CD4-positive, alpha-beta memory T cell (primary cell): ENCODE measurements around the gene ANO10. TPM values are rescaled to one million over a fixed set of nuclear protein-coding genes. Genes with fewer than 3 reads are reported as not detected.

Experiments
- CTCF ChIA-PET: fragments of 350-600 bp; sonication (Branson Sonifier 250); formaldehyde crosslinking; loops from one replicate; lab custom pipeline; 2021; ENCODE audit warnings: inconsistent platforms; ENCODE audit not compliant: partially characterized antibody; lab: Charles Lee
- POLR2A ChIA-PET: fragments of 350-600 bp; sonication (Branson Sonifier 250); formaldehyde crosslinking; loops from one replicate; lab custom pipeline; 2021; ENCODE audit not compliant: partially characterized antibody; lab: Charles Lee
- DNase-seq, 5 donors: peaks; one replicate each; pipeline versions ENCODE4 v3.0.0 to v3.0.0-alpha.2; 2020 to 2022; ENCODE audit warnings: mixed read lengths in 1 of 5
- H3K27ac ChIP-seq: one replicate; pipeline ENCODE4 v1.7.0; 2013; ENCODE audit warnings: low read depth, low read length
- H3K27me3 ChIP-seq: 2 replicates; pipeline ENCODE4 v1.7.0; 2013; ENCODE audit warnings: mild to moderate bottlenecking, low read length, moderate library complexity; ENCODE audit not compliant: insufficient read depth
- H3K36me3 ChIP-seq: 2 replicates; pipeline ENCODE4 v1.7.0; 2013; ENCODE audit warnings: mild to moderate bottlenecking, low read length, moderate library complexity; ENCODE audit not compliant: insufficient read depth
- H3K4me1 ChIP-seq: 2 replicates; pipeline ENCODE4 v1.7.0; 2013; ENCODE audit warnings: mild to moderate bottlenecking, low read length, moderate library complexity; ENCODE audit not compliant: insufficient read depth
- H3K4me3 ChIP-seq, 2 donors: one replicate each; pipeline ENCODE4 v1.7.0; 2013; ENCODE audit warnings: low read length in 2 of 2, mild to moderate bottlenecking in 1 of 2
- H3K9me3 ChIP-seq, 2 donors: one replicate each; pipeline ENCODE4 v1.7.0; 2013; ENCODE audit warnings: low read length in 2 of 2, control low read depth in 1 of 2; ENCODE audit not compliant: control insufficient read depth in 1 of 2
- H3K27ac Mint-ChIP-seq, 7 donors: one replicate each; pipeline ENCODE4 v1.8.0; 2020 to 2021; ENCODE audit warnings: mixed read lengths in 7 of 7, mild to moderate bottlenecking in 6 of 7, inconsistent platforms in 3 of 7, moderate library complexity in 3 of 7
- H3K27me3 Mint-ChIP-seq, 2 donors: one replicate each; pipeline ENCODE4 v1.8.0; 2020 to 2021; ENCODE audit warnings: mixed read lengths in 2 of 2
- H3K36me3 Mint-ChIP-seq, 2 donors: one replicate each; pipeline ENCODE4 v1.8.0; 2020 to 2021; ENCODE audit warnings: mixed read lengths in 2 of 2, inconsistent platforms in 1 of 2, mild to moderate bottlenecking in 1 of 2
- H3K4me1 Mint-ChIP-seq, 4 donors: one replicate each; pipeline ENCODE4 v1.8.0; 2020 to 2021; ENCODE audit warnings: mixed read lengths in 4 of 4, mild to moderate bottlenecking in 1 of 4
- H3K4me3 Mint-ChIP-seq, 8 donors: one replicate each; pipeline ENCODE4 v1.8.0; 2020 to 2021; ENCODE audit warnings: mixed read lengths in 8 of 8, mild to moderate bottlenecking in 7 of 8, moderate library complexity in 6 of 8, inconsistent platforms in 3 of 8
- H3K9me3 Mint-ChIP-seq, 8 donors: one replicate each; pipeline ENCODE4 v1.8.0; 2020 to 2021; ENCODE audit warnings: mixed read lengths in 8 of 8, mild to moderate bottlenecking in 5 of 8, inconsistent platforms in 3 of 8, moderate library complexity in 1 of 8
- intact Hi-C: fragments of 100-400 bp; cut with micrococcal nuclease; formaldehyde crosslinking; loops from one replicate; pipeline ENCODE4 v1.15.1; 2023
- polyA plus RNA-seq, 2 donors: library from polyadenylated mRNA; unstranded; fragments of 300-500 nt; fragmentation: Illumina TruSeq; gene quantifications; one replicate each; pipeline ENCODE4 v1.2.3, GENCODE V29; 2021
- total RNA-seq, 2 experiments: library from RNA; stranded (reverse); gene quantifications; one replicate each; pipeline ENCODE4 v1.2.3, GENCODE V29; 2021

The ANO10 gene
- total and polyA plus RNA-seq, 4 experiments from 2014 or later: 8.6 to 9.9 (median 9.6) TPM

DNA sequence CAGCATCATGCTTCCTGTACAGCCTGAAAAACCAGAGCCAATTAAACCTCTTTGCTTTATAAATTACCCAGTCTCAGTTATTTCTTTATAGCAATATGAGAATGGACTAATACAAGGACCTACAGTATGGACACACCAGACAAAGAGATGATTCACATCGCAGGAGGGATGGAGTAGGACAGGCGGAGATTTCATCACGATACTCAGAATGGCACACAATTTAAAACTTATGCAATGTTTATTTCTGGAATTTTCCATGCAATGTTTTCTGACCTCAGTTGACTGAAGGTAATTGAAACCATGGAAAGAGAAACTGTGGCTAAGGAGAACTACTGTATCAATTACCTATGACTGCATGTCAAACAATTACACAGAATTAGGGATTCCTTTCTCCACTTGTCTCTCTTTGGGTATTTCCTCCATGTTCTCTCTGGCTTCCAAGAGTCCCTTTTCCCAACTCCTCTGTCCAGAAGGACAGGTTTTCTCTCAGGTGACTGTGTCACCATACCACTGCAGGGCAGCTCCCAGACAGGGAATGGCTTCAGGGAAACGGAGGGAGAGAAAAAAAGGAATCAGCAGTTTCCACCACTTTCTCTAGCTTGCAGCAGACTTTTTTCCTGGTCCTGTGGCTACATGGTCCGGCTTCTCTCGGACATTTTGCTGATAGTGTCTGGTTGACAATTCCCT, 3.0 kb upstream of the ANO10 start:
- Histone ChIP-seq H3K4me1 (peaks cover 19% of the 10 kb centered on the region), H3K27ac (no peak overlapping the region), H3K36me3 (no peaks in the 10 kb centered on the region), H3K27me3 (no peaks in the 10 kb centered on the region), H3K9me3 (no peaks in the 10 kb centered on the region), H3K4me3 (no peak overlapping the region)
- H3K27me3 Mint-ChIP-seq: peaks cover 2 to 4% of the 10 kb centered on the region in 2 donors
- ChIA-PET CTCF (no interaction called here), POLR2A (no interaction called here)
- H3K4me3 Mint-ChIP-seq: no peak overlapping the region
- intact Hi-C loops: loop anchor here (5.0 kb wide), 3 partner anchors 133 to 1662 kb away; partner anchors contain the start of genes TCAIM and ULK4
- peaks cover 0 to 5% (median 0%) of the 10 kb centered on the region in 8 donors for H3K9me3 Mint-ChIP-seq
- no peaks in the 10 kb centered on the region for H3K36me3 Mint-ChIP-seq
- no peak for DNase-seq
- no peak overlapping the region for H3K27ac Mint-ChIP-seq
- peaks cover 10 to 33% (median 17%) of the 10 kb centered on the region in 4 donors for H3K4me1 Mint-ChIP-seq

DNA sequence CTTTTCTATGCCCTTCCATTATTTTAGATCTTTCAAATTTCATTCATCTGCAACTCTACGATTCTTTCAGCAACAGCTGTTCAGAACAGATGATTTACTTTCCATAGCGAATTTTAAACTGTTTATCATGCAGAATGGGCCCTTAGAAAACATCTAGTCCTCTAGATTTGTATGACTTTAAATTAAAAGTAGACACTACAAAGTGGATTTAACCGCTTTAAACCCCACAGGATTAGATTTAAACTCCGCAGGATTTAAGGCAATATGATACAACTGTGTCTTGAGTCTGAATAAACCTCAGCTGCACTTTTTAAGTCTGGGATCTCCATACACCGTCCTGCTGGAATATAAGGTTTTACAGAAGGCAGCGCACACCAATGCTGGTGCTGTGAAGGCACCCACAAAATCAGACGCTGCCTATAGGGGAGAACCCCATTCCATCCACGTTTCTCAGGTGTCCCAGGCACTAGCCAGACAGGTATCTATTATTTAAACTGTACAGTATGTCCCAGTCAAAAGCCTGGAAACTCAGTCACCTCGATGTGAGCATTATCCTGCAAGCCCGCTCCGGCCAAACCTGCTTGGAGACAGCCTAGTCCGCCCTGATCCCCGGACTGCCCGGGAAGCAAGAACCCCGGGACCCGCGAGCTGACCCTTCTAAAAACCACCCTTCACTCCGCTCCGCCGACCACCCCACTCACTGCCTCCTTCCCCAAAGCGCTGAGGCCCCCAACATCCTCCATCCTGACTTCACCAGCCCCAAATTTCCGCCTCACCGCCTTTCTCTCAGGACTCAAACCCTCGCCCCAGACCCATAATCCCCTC, 768 bp downstream of the ANO10 start:
- intact Hi-C loops: loop anchor here (5.0 kb wide), 3 partner anchors 136 to 1659 kb away; partner anchors contain the start of genes TCAIM and ULK4

DNA sequence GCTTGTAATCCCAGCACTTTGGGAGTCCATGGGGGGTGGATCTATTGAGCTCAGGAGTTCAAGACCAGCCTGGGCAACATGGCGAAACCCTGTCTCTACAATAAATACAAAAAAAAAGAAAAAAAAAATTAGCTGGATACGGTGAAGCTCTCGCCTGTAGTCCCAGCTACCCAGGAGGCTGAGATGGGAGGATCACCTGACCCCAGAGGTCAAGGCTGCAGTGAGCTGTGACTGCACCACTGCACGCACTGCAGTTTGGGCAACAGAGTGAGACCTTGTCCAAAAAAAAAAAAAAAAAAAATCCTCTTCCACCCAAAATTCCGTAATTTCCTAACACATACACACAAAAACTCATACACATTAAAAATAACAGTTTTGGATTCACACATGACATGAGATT, 2.2 kb downstream of the ANO10 start:
- intact Hi-C loops: no loop called here
- H3K27ac ChIP-seq: no peak overlapping the region
- CTCF ChIA-PET: interaction anchor here (0.7 kb wide), 3 partner anchors 23 to 140 kb away, joined by 3 to 4 read pairs (median 3); partner anchors contain the start of gene ABHD5
- no peak overlapping the region for H3K27ac Mint-ChIP-seq
- DNase-seq: no peak
- peaks cover 12% of the 10 kb centered on the region for H3K4me1 ChIP-seq
- H3K4me3 ChIP-seq: no peak overlapping the region
- H3K4me3 Mint-ChIP-seq: no peak overlapping the region
- H3K4me1 Mint-ChIP-seq: peaks cover 11 to 19% (median 13%) of the 10 kb centered on the region in 4 donors
- no peaks in the 10 kb centered on the region for H3K27me3 Mint-ChIP-seq
- POLR2A ChIA-PET: no interaction called here
- H3K9me3 Mint-ChIP-seq: no peaks in the 10 kb centered on the region
- H3K36me3 ChIP-seq: no peaks in the 10 kb centered on the region
- no peaks in the 10 kb centered on the region for H3K36me3 Mint-ChIP-seq
- no peaks in the 10 kb centered on the region for H3K9me3 ChIP-seq
- H3K27me3 ChIP-seq: no peaks in the 10 kb centered on the region

More for the DNA sequence above, 768 bp downstream of the ANO10 start:
- no peaks in the 10 kb centered on the region for H3K9me3 ChIP-seq
- Mint-ChIP-seq H3K27ac (peak overlapping the region; percentile 59 to 87 (median 80)), H3K4me3 (peak overlapping the region; percentile 85 to 94 (median 91)), H3K36me3 (no peaks in the 10 kb centered on the region), H3K9me3 (no peaks in the 10 kb centered on the region), H3K27me3 (no peaks in the 10 kb centered on the region), H3K4me1 (peaks cover 11 to 19% (median 13%) of the 10 kb centered on the region in 4 donors)
- peaks cover 12% of the 10 kb centered on the region for H3K4me1 ChIP-seq
- DNase-seq: peak in 2 of 5 donors; percentile 0 to 7
- peak overlapping the region; percentile 36 to 59 for H3K4me3 ChIP-seq
- no peaks in the 10 kb centered on the region for H3K36me3 ChIP-seq
- ChIA-PET CTCF (interaction anchor here (0.8 to 1.0 kb wide), 2 partner anchors 13 to 18 kb away, joined by 3 to 6 read pairs; no protein-coding TSS in a partner anchor), POLR2A (interaction anchor here (1.2 to 3.2 kb wide), 2 partner anchors 12 to 70 kb away, joined by 7 to 27 read pairs; partner anchors contain the start of gene ABHD5)
- H3K27ac ChIP-seq: peak overlapping the region; percentile 54
- H3K27me3 ChIP-seq: no peaks in the 10 kb centered on the region

DNA sequence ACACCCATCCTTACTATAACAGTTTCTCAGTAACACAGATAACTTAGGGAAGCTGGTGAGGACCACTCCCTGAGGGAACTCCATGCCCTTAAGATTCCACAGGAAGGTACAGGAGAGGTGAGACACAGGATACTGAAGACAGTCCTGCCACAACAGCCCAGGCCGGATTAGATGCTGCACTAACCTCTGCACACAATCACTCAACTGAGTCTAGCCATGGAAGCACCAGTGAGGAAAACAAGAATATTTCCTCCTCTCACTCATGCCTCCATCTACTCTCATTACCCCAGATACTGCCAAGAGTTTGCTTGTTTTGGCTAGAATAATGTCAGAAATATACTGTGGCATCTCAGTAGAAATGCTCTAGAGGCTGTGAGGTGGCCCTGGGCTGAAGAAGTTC, 3.7 kb downstream of the ANO10 start:
- H3K4me1 Mint-ChIP-seq: peaks cover 11 to 19% (median 13%) of the 10 kb centered on the region in 4 donors
- POLR2A ChIA-PET: no interaction called here
- H3K27ac ChIP-seq: no peak overlapping the region
- intact Hi-C loops: no loop called here
- no peaks in the 10 kb centered on the region for H3K27me3 Mint-ChIP-seq
- H3K27me3 ChIP-seq: no peaks in the 10 kb centered on the region
- no peak for DNase-seq
- no peaks in the 10 kb centered on the region for H3K36me3 Mint-ChIP-seq
- no peak overlapping the region for H3K27ac Mint-ChIP-seq
- H3K9me3 ChIP-seq: no peaks in the 10 kb centered on the region
- H3K36me3 ChIP-seq: no peaks in the 10 kb centered on the region
- H3K9me3 Mint-ChIP-seq: peaks cover 0 to under 1% (median 0%) of the 10 kb centered on the region in 8 donors
- H3K4me3 ChIP-seq: no peak overlapping the region
- peak overlapping the region in 1 of 8 donors; percentile 9 for H3K4me3 Mint-ChIP-seq
- H3K4me1 ChIP-seq: peaks cover 12% of the 10 kb centered on the region
- CTCF ChIA-PET: no interaction called here

DNA sequence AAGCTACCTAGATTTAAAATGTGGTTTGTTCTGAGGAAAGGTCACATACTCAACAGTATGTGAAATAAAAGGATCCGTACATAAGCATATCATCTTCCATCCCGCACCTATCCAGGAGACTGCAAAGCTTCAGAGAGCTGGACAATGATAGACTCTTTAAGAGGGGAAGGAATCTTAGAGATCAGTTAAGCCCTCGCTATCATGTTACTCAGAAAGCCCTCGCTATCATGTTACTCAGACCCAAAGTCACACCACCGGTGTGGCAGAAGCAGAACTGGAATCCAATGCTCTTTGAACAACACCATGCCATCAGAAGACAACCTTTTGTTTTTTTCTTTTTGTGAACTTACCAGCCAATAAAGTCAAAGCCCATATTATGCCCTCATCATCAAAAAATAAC, 5.8 kb downstream of the ANO10 start:
- Histone ChIP-seq H3K36me3 (no peaks in the 10 kb centered on the region), H3K4me1 (peaks cover 3% of the 10 kb centered on the region), H3K27ac (no peak overlapping the region), H3K4me3 (no peak overlapping the region), H3K27me3 (no peaks in the 10 kb centered on the region), H3K9me3 (no peaks in the 10 kb centered on the region)
- no peak for DNase-seq
- POLR2A ChIA-PET: no interaction called here
- CTCF ChIA-PET: interaction anchor here (1.4 kb wide), 1 partner anchor 142 kb away, joined by 3 read pairs; no protein-coding TSS in a partner anchor
- Mint-ChIP-seq H3K36me3 (no peaks in the 10 kb centered on the region), H3K9me3 (peaks cover 0 to 2% (median 0%) of the 10 kb centered on the region in 8 donors), H3K27ac (no peak overlapping the region), H3K27me3 (no peaks in the 10 kb centered on the region), H3K4me1 (peaks cover 0 to 5% (median 5%) of the 10 kb centered on the region in 4 donors), H3K4me3 (no peak overlapping the region)
- intact Hi-C loops: no loop called here

DNA sequence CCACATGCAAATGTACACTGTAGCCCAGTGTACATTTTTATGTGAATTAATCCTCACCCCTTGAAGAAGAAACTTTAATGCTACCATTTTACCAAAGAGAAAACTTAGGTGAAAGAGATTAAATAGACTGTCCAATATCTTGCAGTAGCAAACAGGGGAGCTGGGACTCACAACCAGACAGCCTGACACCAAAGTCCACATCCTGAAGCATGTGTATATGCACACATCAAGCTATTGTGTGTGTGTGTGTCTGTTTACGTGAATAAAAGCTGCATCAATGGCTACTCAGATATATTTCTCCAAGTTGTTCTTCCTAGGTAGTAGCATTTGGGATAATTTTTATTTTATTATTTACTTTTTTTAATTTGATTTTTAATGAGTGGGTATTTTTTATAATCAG, 6.7 kb downstream of the ANO10 start:
- ChIA-PET CTCF (interaction anchor here (1.4 kb wide), 1 partner anchor 143 kb away, joined by 3 read pairs; no protein-coding TSS in a partner anchor), POLR2A (interaction anchor here (0.6 kb wide), 1 partner anchor 16 kb away, joined by 3 read pairs; no protein-coding TSS in a partner anchor)
- H3K4me1 Mint-ChIP-seq: peaks cover 0 to 3% (median 2%) of the 10 kb centered on the region in 4 donors
- intact Hi-C loops: no loop called here
- H3K27me3 Mint-ChIP-seq: no peaks in the 10 kb centered on the region
- no peaks in the 10 kb centered on the region for H3K9me3 ChIP-seq
- H3K36me3 ChIP-seq: no peaks in the 10 kb centered on the region
- H3K4me1 ChIP-seq: no peaks in the 10 kb centered on the region
- H3K9me3 Mint-ChIP-seq: peaks cover 0 to 2% (median 0%) of the 10 kb centered on the region in 8 donors
- H3K36me3 Mint-ChIP-seq: no peaks in the 10 kb centered on the region
- no peak overlapping the region for H3K4me3 Mint-ChIP-seq
- no peak for DNase-seq
- no peak overlapping the region for H3K27ac ChIP-seq
- H3K27ac Mint-ChIP-seq: no peak overlapping the region
- no peak overlapping the region for H3K4me3 ChIP-seq
- no peaks in the 10 kb centered on the region for H3K27me3 ChIP-seq
